HT1080 (cell line): Measurements from ENCODE around the gene ABT1. TPM values are rescaled to one million over a fixed set of nuclear protein-coding genes. Genes with fewer than 3 reads are reported as not detected.

Experiments
- DNase-seq: peaks from one replicate; pipeline ENCODE4 v3.0.0-alpha.2; 2015; ENCODE audit warnings: low read depth
- total RNA-seq: library from RNA; depleted of rRNA; stranded (reverse); fragments of >200 nt; shearing (Covaris generic); gene quantifications from 2 replicates; pipeline ENCODE4 v1.2.3, GENCODE V29; 2014; rRNA removed

The ABT1 gene
- total RNA-seq, 1 experiment from 2014 or later, result 25.4 TPM

DNA sequence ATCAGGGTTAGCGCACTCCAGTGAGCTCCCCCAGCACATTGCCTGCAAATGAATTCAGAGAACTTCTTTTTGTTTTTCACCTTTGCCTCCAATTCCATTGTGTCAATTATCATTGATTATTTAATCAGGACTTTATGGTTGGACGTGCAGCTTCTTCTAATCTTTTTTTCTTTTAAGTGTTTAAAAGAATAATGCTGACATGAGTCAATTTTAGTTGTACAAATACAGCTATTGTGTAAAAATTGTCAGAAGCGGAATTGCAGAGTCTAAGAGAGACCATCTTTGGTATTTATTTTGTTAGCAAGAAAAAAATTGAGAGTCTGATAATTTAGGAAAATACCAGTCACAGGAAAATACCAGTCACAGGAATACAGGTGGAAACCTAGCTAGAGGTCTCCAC lies 5.5 kb downstream of the ABT1 start:
- no peak for DNase-seq

DNA sequence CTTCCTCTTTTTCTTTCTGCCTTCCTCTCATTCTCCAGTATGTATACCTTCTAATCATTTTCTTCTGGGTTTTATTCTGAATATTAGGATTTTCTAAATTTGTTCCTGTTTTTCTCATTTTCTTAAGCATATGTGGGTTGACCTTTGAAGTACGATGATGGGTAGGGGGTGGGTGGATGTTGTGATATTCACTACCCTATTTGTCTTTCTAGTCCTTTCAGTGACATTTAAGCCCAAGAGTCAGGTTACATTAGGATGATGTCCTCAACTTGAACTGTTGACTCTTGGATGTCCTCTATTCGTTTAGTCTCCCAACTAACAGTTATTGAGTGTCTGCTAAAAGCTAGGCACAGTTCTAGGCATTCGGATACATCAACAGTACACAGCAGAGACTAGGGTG lies 7.3 kb downstream of the ABT1 start:
- no peak for DNase-seq

DNA sequence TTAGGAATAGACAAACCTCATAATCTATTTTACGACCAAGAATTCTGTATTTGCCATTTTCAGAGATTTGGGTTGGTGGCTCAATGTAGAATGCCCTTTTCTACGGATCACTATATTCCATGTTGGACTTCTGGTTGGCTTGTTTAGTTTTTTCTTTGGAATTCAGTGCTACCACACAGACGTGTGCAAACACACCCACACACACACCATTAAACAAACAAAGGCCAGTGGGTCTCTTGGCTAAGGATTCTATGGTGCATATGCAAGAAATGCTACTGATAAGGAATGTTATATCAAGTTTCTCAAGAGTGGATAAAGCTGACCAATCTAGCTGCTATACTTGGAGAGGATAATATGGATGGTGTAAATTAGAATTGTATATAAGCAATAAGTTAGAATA lies 8.0 kb downstream of the ABT1 start:
- DNase-seq, result no peak

DNA sequence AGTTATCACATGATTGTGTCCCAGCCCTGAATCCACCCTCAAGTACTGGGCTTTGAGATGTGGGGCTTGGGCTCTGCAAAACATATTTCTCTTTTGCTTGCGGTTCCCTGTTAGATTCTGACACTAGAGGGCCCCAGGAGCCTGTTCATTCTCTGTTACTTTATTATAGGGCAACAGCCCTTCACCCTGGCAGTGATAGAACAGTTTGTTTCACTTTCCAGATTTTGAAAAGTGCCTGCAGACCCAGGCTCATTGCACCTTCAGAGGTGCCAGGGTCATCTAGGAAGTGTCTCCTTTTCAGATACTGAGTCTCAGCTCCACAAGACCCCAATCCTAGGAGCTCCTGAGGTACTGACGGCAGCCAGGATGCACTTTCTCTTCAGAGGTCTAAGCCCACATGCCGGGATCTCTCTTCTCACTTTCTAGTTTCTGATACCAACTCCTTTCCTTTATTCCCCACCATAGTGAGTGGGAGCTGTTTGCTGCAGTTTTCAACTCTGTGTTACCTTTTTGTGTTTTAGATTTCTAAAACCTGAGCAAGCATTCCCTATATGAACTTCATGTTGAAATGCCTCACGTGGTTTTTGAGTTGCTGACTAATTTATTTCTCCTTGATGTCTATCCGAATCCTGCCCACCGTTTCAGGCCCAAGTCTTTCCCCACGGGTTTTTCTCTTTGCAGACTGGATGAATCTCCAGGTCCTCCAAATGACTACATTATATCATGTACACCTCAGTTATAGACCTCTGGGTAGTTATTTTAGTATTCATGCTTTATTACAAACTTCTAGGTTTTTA lies 10.9 kb downstream of the ABT1 start:
- peak; percentile 74 for DNase-seq

DNA sequence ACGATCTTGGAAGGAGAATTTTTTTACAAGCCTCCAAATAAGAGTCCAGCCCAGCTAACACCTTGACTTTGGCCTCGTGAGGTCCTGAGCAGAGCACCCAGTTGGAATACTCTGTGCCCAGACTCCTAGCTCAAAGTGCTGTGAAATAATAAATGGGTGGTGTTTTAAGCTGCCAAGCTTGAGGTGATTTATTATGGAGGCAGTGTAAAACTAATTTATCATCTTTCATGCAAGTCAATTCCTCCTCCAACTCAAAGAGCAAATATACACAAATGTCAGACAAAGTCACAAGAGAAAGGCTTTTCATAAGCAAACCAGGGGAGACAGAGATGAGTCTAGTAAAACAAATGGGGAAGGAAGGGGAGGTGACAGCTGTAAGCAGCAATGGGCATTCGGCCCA lies 12.7 kb downstream of the ABT1 start:
- DNase-seq, result no peak

DNA sequence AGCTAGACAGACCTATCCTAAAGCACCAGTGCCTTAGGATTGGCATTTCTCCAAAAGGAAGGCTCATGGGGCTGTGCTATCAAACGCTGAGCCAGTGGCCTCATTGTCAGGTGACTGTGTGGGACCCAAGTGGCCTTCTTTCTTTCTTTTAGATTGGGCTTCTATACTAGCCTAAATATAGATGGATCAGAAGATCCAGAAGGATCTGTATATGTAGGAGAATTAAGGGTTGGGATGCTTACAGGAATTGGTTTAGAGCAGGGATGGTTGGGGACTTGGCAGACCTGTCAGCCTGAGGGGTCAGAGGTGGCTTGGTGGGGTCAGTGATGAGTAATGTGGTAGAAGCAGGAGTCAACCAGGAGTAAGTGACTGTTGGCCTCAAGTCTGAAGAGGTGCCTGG lies 14.8 kb downstream of the ABT1 start:
- no peak for DNase-seq

DNA sequence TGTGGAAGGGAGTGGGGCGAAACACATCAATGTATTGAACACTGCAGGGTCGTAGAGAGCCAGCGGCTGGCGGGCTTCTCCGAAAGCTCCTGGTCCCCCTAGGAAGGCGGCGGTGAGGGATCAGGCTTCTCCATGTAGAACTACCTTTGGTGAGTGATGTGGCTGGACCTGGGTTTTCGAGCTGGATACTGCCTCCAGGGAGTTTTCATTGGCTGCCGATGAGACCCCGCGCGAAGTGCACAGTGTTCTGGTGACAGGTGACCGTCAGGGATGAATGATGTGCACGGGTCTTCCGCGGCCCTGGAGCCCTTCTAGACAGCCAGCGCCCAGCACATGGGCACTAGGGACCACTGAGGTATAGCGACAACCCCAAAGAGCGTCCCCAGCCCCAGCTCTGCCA lies 16.4 kb downstream of the ABT1 start:
- DNase-seq, result no peak

DNA sequence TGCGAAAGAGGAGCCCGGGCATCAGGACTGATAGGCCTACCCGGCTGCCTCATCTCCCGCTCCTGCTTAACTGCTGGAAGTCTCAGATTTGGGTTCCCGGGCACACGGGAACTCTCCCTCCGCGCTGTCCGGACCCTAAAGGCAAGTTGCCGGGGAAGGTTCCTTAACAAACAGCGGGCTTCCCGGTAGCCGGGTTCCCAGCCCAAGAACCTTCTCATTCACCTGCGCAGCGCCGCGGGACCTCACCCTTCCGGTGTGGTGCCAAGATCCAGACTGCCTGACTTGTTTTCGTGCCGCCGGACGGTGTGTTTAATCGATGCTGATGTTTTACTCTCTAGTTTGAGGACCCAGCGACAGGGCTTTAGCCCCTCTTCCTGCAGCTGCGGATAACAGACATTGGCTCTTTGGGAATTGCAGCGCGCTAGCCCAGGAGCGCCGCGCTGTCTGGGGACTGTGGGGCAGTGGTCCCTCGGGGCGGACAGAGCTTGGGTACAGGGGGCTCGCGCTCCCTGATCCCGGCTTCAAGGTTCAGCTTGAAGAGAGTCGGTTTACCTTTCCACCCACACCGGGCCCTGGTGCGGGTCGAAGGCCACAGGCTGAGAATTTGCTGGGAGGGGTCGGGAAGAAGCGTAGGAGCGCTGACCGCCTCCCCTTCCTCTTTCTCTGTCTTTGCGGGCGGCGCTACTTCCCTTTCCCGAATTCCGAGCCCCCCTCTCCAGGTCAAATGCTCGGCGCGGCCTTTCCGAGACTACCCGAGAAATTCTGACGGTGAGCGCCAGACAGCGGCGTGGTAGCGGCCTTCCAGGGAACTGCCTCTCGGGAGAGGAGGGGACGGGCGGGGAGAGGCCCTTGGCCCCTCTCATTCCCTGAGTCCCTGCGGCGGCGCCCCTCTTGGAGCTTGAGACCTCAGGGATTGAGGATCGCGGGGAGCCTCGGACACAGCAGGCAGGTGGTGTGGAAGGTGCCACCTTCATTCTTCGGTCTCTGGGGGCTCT lies 17.2 kb downstream of the ABT1 start:
- no peak for DNase-seq

DNA sequence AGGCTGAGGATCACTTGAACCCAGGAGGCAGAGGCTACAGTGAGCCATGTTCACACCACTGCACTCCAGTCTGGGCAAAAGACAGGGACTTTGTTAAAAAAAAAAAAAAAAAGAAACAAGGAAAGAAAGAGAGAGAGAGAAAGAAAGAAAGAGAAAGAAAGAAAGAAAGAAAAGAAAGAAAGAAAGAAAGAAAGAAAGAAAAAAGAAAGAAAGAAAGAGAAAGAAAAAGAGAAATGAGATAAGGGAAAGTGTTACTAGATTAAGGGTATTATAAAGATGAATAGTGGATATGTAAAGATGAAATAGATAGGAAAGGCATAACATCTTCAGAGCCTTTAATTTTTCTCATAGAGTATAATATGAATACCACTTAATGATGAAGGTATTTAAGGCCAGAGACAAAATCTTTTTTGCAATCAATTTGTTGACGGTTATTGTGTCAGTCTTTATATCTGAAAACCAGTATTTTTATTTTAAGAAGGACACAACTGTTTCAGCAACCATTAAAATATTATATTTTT lies 26.6 kb downstream of the ABT1 start:
- no peak for DNase-seq

DNA sequence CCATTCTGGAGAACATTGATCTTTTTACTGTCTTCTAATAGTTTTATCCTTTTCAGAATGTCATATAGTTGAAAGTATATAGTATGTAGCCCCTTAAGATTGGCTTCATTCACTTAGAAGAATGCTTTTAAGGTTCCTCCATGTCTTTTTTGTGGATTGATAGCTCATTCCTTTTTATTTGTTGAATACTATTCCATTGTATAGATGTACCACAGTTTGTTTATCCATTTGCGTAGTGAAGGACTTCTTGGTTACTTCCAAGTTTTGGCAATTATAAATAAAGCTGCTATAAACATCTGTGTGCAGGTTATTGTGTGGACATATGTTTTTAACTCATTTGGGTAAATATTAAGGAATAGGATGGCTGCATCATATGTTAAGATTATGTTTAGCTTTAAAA lies 27.8 kb downstream of the ABT1 start:
- no peak for DNase-seq

DNA sequence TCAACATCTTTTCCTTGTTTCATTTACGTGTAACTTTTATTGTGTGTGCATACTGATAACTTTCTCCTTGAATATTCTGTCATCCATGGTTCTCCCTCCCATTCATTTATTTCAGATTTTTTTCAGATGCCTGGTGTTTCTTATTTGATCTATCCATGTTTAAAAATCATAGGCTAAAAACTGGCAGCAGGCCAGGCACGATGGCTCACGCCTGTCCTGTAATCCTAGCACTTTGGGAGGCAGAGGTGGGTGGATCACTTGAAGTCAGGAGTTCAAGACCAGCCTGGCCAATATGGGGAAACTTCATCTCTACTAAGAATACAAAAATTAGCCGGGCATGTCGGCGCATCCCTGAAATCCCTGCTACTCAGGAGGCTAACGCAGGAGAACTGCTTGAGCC lies 31.1 kb downstream of the ABT1 start:
- no peak for DNase-seq

DNA sequence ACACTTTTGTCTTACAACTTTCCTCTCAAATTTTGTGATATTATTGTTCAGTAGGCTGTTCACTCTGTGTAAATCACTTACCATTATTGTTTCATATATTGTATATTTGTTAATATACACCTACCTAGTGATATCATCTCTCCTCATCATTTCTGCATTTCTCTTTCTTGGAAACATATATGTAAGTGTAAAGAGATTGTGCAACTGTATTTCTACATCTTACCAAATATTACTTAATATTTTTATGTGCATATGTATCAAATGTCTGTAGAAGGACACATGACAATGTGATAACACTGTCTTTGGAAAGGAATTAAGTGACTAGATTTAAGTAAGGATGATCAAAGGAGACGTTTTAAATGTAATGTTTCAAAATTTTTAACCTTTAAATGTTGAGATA lies 32.6 kb downstream of the ABT1 start:
- DNase-seq, result no peak

DNA sequence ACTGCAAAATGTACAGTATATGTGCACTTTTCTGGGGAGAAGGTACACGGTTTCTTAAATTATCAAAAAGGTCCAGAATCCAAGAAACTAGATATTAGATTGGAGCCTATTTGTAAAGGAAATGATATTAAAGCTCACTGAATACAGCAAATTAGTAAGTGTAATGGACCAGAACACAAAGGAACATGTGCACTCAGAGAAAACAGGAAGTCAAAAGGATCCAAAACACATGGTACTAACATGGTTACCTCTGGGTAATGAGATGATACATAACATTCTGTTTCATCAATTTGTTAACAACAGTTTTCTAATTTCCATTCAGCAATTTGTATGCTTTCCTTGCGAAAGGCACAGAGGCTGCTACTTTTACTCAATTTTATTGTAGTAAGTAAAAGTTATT lies 44.1 kb downstream of the ABT1 start:
- DNase-seq, result no peak

DNA sequence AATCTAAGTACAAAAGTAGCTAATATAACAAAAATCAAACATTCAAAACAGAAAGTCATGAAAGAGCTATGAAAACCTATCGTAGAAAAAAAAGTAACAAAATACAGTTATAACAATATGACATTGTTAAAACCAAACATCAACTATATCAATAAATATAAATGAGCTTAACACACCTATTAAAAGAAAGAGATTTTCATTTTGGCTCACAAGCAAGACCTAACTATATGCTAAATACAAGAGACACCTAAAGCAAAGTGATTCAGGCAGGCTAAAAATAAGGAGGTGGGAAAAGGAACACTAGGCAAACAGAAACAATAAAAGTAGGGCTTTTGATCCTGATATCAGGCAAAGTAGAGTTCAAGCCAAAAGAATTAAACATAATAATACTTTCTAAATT lies 49.3 kb downstream of the ABT1 start:
- DNase-seq, result no peak

Other genes with a start within 250 kb of the ABT1 start
- gene BTN3A2, start 231.8 kb upstream of the ABT1 start, total RNA-seq, result 14.8 and 16.1 TPM in 2 replicates
- 3.0 and 5.6 TPM in 2 replicates for gene BTN2A2, start 213.8 kb upstream of the ABT1 start, total RNA-seq
- 8.2 and 8.7 TPM in 2 replicates for gene BTN3A1, start 194.7 kb upstream of the ABT1 start, total RNA-seq
- 3.8 and 4.7 TPM in 2 replicates for gene BTN3A3, start 156.4 kb upstream of the ABT1 start, total RNA-seq
- 7.9 and 8.5 TPM in 2 replicates for gene BTN2A1, start 139.0 kb upstream of the ABT1 start, total RNA-seq
- gene BTN1A1, start 96.7 kb upstream of the ABT1 start, total RNA-seq, result 0.23 TPM in 1 of 2 replicates, not detected in the other
- gene HMGN4, start 58.6 kb upstream of the ABT1 start, total RNA-seq, result 74.0 and 75.1 TPM in 2 replicates
- gene ZNF322, start 62.8 kb downstream of the ABT1 start, total RNA-seq, result 11.0 and 11.8 TPM in 2 replicates